HL-60 (cell line): Measurements from ENCODE around the gene WWOX.

ENCODE experiments used
- CTCF ChIP-seq: IDR thresholded peaks from one replicate; pipeline ENCODE4 v1.5.1; 2011; ENCODE audit warnings: low read length, control low read depth, inconsistent platforms; ENCODE audit not compliant: insufficient read depth
- POLR2AphosphoS5 ChIP-seq: IDR thresholded peaks from 2 replicates; pipeline ENCODE4 v1.6.1; 2012; ENCODE audit warnings: low read depth
- SPI1 ChIP-seq: IDR thresholded peaks from 2 replicates; pipeline ENCODE4 v1.6.1; 2012; ENCODE audit warnings: low read depth, mild to moderate bottlenecking, borderline replicate concordance

- TF ChIP-seq CTCF (no peak), POLR2AphosphoS5 (no peak), SPI1 (no peak)
Observed at GRCh38 chr16:78969721-78970120, 870.3 kb downstream of the WWOX start.
